Fibroblast of the aortic adventitia (primary cell): ENCODE results near the gene AGAP9. TPM values are rescaled to one million over a fixed set of nuclear protein-coding genes. Genes with fewer than 3 reads are reported as not detected.
A peak's percentile ranks its signal among the peaks of the same experiment; 100 is the strongest.
"Not testable (repeated sequence)": the region's sequence is repeated elsewhere in the genome, so short reads cannot be mapped to it uniquely, and the experiment has no call there.

Source experiments
- DNase-seq: peaks from one replicate; pipeline ENCODE4 v3.0.0-alpha.2; 2010; ENCODE audit warnings: low read depth
- H3K4me3 ChIP-seq: 2 replicates; pipeline ENCODE4 v1.5.1; 2011; ENCODE audit warnings: low read depth, mild to moderate bottlenecking, control low read depth, low read length, moderate library complexity
- total RNA-seq: library from RNA; depleted of rRNA; stranded (reverse); fragments of >200 nt; gene quantifications from 2 replicates; pipeline ENCODE4 v1.2.3, GENCODE V29; 2012; ENCODE audit warnings: low replicate concordance

The AGAP9 gene
- total RNA-seq, 1 donor, result 4.2 TPM

GRCh38 chr10:47494226-47494625, 29.2 kb downstream of the AGAP9 start:
- not testable (repeated sequence) for H3K4me3 ChIP-seq, DNase-seq

GRCh38 chr10:47491600-47491999, 31.8 kb downstream of the AGAP9 start, which contains the start of gene FAM25G:
FAM25G (minus strand) TSS chr10:47491700; CDS start chr10:47491674, 26 bp downstream.
- H3K4me3 ChIP-seq, DNase-seq: not testable (repeated sequence)

DNA sequence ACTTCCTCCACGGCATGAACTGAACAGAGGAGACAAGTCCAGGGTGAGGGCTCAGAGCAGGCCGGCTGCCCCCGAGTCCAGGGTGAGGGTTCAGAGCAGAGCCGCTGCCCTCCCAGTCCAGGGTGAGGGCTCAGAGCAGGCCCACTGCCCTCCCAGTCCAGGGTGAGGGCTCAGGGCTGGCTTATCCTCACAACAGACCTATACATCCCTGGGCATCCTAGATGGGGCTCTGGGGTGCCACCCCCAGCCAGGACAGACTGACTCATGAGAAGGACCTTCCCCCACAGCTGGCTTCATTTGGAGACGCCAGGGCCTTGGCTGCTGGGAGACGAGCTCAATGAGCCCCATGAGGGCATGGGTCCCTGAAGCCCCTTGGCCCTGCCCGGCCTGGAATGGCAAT, 33.8 kb downstream of the AGAP9 start:
- not testable (repeated sequence) for H3K4me3 ChIP-seq, DNase-seq

- not testable (repeated sequence) for H3K4me3 ChIP-seq
- peak; percentile 58 for DNase-seq
Observed at GRCh38 chr10:47485943-47486342, 37.5 kb downstream of the AGAP9 start.

DNA sequence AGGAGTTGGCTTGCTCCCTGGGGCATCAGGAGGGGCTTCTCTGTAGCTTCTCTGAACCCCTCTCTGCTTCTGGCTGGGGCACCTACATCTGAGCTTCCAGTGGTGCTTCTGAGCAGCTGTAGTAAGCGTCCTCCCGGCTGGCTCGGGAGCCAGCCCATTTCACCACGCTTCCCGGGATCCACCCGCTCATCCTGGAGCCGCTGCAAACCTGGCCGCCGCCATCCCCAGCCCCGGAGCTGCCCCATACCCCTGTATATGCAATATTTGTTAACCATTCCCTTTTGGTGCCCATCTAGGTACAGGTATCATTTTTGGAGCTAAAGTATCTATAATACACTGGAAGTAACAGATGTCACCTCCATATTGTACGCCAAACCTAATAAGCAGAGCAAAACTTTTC, 38.7 kb downstream of the AGAP9 start:
- not testable (repeated sequence) for DNase-seq

DNA sequence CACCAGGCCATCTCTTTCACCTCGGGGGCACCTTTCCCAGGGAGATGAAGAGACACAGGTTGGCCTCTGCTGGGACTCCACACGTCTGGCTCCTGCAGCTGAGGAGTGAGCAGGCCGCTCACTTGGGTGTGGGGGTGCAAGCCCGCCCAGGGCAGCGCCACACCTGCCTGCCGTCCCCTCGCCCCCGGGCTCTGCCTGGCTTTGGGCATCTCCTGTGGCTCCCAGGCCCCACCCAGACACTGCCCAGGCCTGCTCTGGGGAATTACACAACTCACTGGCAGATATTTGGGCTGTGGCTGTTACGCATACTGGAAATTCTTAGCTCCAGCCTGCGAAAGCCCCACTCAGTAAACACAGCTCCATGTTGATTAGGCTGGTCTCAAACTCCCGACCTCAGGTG, 39.5 kb downstream of the AGAP9 start, which contains the start of gene ANXA8:
Gene ANXA8, minus strand, starts transcription at position 193 of the 400 bp plus-strand sequence. Its CDS starts 182 bp downstream, at position 11.
- DNase-seq, H3K4me3 ChIP-seq: not testable (repeated sequence)

More for the DNA sequence above, 38.7 kb downstream of the AGAP9 start:
- H3K4me3 ChIP-seq, result not testable (repeated sequence)

DNA sequence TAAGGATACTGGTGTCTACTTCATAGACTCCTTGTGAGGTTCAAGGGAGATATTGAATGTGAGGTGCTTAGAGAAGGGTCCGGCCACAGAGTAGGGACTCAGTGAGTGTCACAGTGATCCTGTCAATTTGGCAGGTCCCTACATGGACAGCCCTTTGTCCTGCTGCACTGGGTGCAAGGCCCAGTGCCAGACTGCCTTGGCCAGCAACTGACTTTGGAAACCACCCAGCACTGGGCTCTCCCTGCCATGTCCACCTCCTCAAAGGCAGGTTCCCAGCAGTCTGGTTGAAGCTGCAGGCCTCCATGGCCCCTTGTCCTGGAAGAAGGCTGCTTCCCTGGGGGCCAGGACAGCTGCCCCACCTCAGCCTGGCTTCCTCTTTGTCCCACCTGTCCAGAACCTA, 41.1 kb downstream of the AGAP9 start:
- DNase-seq, H3K4me3 ChIP-seq: not testable (repeated sequence)

DNA sequence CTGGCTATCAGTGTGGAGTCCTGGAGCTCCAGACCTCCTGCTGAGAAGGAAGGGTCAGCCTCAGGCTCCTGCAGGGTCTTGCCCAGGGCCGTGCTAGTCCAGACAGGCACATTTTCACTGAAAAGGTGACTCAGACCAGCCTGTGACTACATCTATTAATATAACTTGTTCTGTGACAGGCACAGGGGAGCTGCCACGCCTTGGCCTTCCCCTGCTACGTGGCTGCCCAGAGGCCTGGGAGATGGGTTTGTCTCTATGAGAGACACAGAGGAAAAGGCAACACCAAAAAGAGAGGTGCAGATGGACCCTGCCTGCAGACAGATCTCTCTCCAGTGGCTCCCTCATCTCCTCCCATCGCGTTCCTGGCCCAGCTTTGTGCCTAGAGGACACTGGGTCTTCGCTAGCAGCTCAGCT, 41.7 kb downstream of the AGAP9 start:
- DNase-seq, H3K4me3 ChIP-seq: not testable (repeated sequence)

DNA sequence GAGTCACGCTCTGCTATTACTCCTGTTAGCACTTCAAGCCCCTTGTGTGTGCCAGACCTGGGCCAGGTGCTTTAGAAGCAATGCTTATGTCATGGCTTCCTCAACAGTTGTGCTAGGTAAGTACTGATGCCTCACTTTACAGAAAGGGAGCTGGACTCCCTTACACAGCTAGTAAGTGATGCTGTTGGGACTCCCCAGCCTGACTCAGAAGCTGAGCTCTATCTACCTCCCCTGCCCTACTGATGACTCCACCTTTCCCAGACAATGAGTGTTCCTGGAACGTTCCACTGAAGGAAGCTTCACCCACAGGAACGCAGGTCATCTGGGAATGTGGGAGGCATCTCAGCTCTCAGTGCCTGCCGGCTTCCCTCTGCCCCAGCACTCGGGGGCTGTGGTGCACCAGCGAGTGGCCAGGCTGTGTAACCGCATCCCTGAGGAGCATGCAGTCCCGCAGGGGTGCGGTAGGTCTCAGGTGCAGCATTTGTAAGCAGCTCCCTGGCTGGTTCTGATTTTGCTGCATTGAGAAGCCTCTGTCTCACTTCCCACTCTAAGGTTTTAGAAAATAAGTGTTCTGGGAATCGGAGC, 42.2 kb downstream of the AGAP9 start:
- DNase-seq, result peak; percentile 34
- H3K4me3 ChIP-seq, result not testable (repeated sequence)

DNA sequence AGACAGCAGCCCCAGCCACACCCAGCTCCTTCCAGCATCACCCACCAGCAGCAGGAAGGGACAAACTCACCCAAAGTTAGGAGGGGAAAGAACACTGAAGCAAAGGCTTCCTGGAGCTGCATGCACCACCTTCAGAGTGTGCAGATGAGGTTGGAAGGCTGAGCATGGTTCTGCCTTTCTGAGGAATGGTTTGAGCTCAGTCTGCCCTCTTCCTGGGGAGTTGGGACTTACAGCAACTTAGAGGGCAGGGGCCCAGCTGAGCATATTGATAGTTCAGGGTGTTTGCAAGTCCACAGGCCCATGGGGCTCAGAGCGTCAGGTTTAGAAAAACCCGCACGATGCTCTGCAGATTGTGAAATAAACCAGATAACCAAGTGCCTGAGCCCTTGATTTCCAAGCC, 43.3 kb downstream of the AGAP9 start:
- H3K4me3 ChIP-seq, DNase-seq: not testable (repeated sequence)

DNA sequence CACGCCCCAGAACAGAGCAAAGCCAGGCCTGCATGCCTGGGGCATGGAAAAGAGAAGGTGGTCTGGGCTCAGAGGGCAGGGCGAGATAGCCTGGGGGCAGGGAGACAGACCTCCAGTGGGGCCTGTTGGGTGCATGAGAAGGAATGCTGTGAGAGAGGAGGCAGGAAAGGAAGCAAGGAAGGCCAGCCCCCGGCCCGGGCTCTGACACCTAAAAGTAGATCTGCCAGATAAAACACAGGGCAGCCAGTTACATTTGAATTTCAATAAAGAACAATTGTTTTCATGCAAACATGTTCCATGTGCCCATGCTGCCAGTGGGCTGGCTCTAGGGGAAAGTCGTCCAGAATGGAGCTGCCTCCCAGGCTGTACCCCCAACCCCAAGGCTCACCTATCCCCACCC, 45.3 kb downstream of the AGAP9 start:
- DNase-seq, H3K4me3 ChIP-seq: not testable (repeated sequence)

DNA sequence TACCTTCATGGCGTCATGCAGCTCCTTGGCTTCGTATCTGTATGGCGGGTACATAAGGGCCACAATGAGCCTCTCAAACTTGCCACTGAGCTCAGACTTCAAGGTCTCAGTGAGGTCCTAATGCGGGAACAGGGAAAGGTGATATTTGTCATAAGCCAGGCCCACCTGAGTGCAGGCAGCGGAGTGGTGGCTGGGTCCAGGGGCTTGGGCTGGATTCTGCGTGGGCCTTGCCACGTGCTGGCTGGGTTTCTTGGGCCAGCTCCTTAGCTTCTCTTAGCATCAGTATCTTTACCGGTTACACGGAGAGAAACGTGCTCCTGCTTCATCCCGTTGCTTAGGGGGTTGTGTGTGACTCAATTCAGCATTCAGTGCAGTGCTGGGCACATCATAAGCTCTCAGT, 46.4 kb downstream of the AGAP9 start:
- not testable (repeated sequence) for DNase-seq

GRCh38 chr10:47475101-47475500, 48.3 kb downstream of the AGAP9 start:
- not testable (repeated sequence) for H3K4me3 ChIP-seq, DNase-seq

More for the DNA sequence above, 46.4 kb downstream of the AGAP9 start:
- H3K4me3 ChIP-seq, result not testable (repeated sequence)

DNA sequence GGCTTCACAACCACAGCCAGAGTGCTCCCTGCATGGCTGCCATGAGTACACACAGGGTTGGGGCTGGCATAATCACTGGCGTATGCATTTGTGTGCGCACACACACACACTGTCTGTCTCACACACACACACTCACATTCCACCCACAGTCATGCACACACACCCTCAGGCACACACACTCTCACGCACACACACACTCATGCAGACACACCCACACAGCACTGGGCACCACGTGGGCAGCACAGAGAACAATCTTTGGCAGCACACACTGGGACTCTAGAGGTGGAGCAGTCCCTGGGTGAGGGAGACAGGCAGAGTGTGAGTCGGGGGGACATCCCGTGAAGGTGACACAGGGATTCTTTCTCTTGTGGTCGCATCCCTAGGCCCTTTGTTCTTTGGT, 49.9 kb downstream of the AGAP9 start:
- DNase-seq, H3K4me3 ChIP-seq: not testable (repeated sequence)

DNA sequence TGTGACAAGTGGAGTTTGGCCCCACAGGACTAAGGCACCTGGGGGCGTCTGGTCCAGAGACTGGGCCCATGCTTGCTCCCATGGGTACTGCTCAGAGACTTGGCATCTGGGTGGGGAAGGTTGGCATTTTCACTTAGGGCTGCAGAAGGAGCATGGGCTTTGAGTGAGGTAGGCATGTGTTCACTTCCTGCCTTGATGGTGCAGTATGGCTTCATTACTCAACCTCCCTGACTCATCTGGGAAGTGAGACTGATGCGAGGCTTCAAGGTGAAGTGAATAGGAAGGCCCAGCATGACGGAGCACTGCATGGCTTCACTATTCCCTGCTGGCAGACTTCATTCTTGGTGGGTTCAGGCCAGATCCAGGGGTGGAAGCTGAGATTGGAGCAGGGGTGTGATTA, 50.8 kb downstream of the AGAP9 start:
- not testable (repeated sequence) for DNase-seq, H3K4me3 ChIP-seq

DNA sequence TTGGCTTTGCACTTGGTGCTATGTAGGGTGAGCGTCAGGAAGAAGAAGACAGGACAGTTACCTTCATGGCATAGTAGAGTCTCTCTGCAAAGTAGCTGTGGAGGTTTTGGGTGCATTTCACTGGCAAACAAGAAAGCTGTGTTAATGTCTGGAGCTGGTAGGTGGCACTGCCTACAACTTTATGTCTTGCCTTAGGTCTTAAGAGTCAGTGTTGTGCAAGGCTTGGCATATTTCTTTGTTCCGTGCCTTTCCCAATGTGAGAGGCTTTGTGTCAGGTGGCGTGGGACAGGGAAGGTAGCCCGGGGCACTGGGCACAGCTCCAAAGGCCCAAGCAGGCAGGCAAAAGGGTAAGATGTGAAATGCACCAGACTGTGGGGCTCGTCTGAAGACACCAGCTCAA, 51.4 kb downstream of the AGAP9 start:
- not testable (repeated sequence) for DNase-seq, H3K4me3 ChIP-seq

- not testable (repeated sequence) for H3K4me3 ChIP-seq, DNase-seq
Observed at GRCh38 chr10:47468731-47469528, 54.5 kb downstream of the AGAP9 start.

DNA sequence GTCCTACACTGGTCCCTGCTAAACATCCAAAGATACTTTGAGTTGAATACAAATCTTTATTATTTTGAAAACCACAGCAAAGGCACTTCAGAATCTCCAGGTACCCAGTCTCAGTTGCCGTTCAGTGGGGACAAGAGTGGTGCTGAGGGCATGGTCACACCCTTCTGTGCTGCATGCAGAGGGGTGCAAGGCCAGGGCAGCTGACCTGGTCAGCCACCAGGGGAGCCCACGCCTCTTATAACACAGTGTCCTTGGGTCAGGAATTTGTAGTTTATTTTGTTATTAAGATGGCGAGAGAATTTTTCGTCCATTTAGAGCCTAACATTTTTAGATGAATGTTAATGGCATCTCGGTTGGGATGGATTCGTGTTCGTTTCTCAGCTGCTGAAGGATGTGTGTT, 55.5 kb downstream of the AGAP9 start:
- not testable (repeated sequence) for DNase-seq, H3K4me3 ChIP-seq

- H3K4me3 ChIP-seq, DNase-seq: not testable (repeated sequence)
Observed at GRCh38 chr10:47467458-47467857, 56.0 kb downstream of the AGAP9 start.
